ENCODE data around the gene ATG4B.
A peak's percentile ranks its signal among the peaks of the same experiment; 100 is the strongest.

The ATG4B gene

GRCh38 chr2:241686650-241687425, 49.3 kb downstream of the ATG4B start, which contains the start of gene DTYMK:
TSS of gene DTYMK (minus strand) at chr2:241686815. CDS start at chr2:241686783, 32 bp downstream.
- peak within 1 kb of the TSS; percentile 63 for H2AFZ ChIP-seq (ENCODE audit: low read depth)
- H4K20me1 ChIP-seq (ENCODE audit: insufficient read depth): no peaks in the 10 kb centered on the region
- TF ChIP-seq CTCF (conservative IDR thresholded peaks at IDR 0.05; ENCODE audit: low read depth, low read length): no peak
- peak within 1 kb of the TSS; percentile 89 for H3K27ac ChIP-seq
- peak within 1 kb of the TSS; percentile 98 for H3K9ac ChIP-seq
- H3K4me1 ChIP-seq (ENCODE audit: low read depth, poor library complexity, severe bottlenecking): peaks cover 20% of the 10 kb centered on the region
- H3K36me3 ChIP-seq (ENCODE audit: insufficient read depth): no peaks in the 10 kb centered on the region
- peak within 1 kb of the TSS; percentile 94 for H3K4me2 ChIP-seq
- H3K79me2 ChIP-seq (ENCODE audit: insufficient read depth, low read depth): peaks cover 39% of the 10 kb centered on the region
- H3K4me3 ChIP-seq (IDR thresholded peaks at IDR 0.05; ENCODE audit: insufficient read depth, low read depth, low read length): peak within 1 kb of the TSS; percentile 74
- no peaks in the 10 kb centered on the region for H3K27me3 ChIP-seq (ENCODE audit: insufficient read depth, low read depth)

GRCh38 chr2:241689306-241689705, 51.8 kb downstream of the ATG4B start:
- Histone ChIP-seq H2AFZ (ENCODE audit: low read depth) (no peak overlapping the region), H3K36me3 (ENCODE audit: insufficient read depth) (no peaks in the 10 kb centered on the region), H3K4me1 (ENCODE audit: low read depth, poor library complexity, severe bottlenecking) (peaks cover 20% of the 10 kb centered on the region), H3K27ac (no peak overlapping the region), H4K20me1 (ENCODE audit: insufficient read depth) (no peaks in the 10 kb centered on the region), H3K79me2 (ENCODE audit: insufficient read depth, low read depth) (peaks cover 32% of the 10 kb centered on the region), H3K4me2 (no peak overlapping the region), H3K4me3 (IDR thresholded peaks at IDR 0.05; ENCODE audit: insufficient read depth, low read depth, low read length) (no peak overlapping the region), H3K9ac (no peak overlapping the region), H3K27me3 (ENCODE audit: insufficient read depth, low read depth) (no peaks in the 10 kb centered on the region)
- TF ChIP-seq CTCF (conservative IDR thresholded peaks at IDR 0.05; ENCODE audit: low read depth, low read length): no peak

DNA sequence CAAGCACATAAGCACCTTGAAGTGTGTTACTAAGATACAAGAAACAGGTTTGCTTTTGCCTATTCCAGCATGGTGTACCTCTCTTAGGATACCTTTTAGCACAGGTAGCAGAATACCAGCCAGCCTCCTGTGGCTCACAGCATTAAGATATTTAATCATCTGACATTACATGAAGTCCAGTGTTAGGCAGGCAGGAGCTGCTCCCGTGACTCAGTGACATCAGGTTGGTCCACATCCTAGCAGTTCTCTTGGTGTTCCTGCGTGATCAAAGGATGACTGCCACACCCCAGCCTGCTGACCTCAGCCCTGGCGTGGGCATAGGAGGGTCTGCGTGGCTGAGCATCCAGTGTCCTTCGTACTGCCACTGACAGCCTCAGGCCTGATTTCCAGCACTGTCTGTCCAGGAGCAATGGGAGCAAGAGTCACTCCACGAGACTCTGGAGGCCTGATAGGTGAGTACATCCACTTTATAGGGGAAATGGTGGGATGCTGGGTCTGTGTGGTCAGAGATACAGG, 52.8 kb downstream of the ATG4B start:
- H3K27me3 ChIP-seq (ENCODE audit: insufficient read depth, low read depth): no peaks in the 10 kb centered on the region
- H3K9ac ChIP-seq: no peak overlapping the region
- H3K27ac ChIP-seq: no peak overlapping the region
- H3K4me2 ChIP-seq: no peak overlapping the region
- H4K20me1 ChIP-seq (ENCODE audit: insufficient read depth): no peaks in the 10 kb centered on the region
- H3K4me3 ChIP-seq (IDR thresholded peaks at IDR 0.05; ENCODE audit: insufficient read depth, low read depth, low read length): no peak overlapping the region
- no peak overlapping the region for H2AFZ ChIP-seq (ENCODE audit: low read depth)
- TF ChIP-seq CTCF (conservative IDR thresholded peaks at IDR 0.05; ENCODE audit: low read depth, low read length): no peak
- peaks cover 25% of the 10 kb centered on the region for H3K79me2 ChIP-seq (ENCODE audit: insufficient read depth, low read depth)
- no peaks in the 10 kb centered on the region for H3K36me3 ChIP-seq (ENCODE audit: insufficient read depth)
- peaks cover 18% of the 10 kb centered on the region for H3K4me1 ChIP-seq (ENCODE audit: low read depth, poor library complexity, severe bottlenecking)

DNA sequence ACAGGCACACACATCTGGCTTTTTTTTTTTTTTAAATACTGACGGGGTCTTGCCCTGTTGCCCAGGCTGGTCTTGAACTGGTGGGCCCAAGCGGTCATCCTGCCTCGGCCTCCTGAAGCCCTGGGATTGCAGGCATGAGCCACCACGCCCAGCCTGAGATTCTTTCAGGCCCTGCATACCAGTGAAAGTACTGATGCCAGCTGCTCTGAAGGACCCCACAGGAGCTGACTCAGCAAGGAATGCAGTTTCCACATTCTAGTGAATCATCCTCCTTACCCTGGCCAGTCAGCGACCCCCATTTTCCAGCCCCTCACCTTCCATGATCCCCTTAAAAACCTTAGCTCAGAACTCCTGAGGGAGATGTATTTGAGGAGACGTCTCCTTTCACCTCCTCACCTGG, 55.0 kb downstream of the ATG4B start:
- H3K4me2 ChIP-seq: no peak overlapping the region
- no peak for TF ChIP-seq CTCF (conservative IDR thresholded peaks at IDR 0.05; ENCODE audit: low read depth, low read length)
- no peak overlapping the region for H3K4me3 ChIP-seq (IDR thresholded peaks at IDR 0.05; ENCODE audit: insufficient read depth, low read depth, low read length)
- H3K9ac ChIP-seq: no peak overlapping the region
- H3K4me1 ChIP-seq (ENCODE audit: low read depth, poor library complexity, severe bottlenecking): peaks cover 12% of the 10 kb centered on the region
- peaks cover 13% of the 10 kb centered on the region for H3K79me2 ChIP-seq (ENCODE audit: insufficient read depth, low read depth)
- H3K27ac ChIP-seq: no peak overlapping the region
- H3K36me3 ChIP-seq (ENCODE audit: insufficient read depth): no peaks in the 10 kb centered on the region
- no peak overlapping the region for H2AFZ ChIP-seq (ENCODE audit: low read depth)
- no peaks in the 10 kb centered on the region for H4K20me1 ChIP-seq (ENCODE audit: insufficient read depth)
- H3K27me3 ChIP-seq (ENCODE audit: insufficient read depth, low read depth): no peaks in the 10 kb centered on the region
